GM12872 (cell line): ENCODE data around the gene DNAJC9.

Experiments used
- TF ChIP-seq, protein P1 (sequence below): IDR thresholded peaks from 3 replicates; pipeline ENCODE4 v1.5.1; 2011; ENCODE audit warnings: low read depth, mild to moderate bottlenecking, low read length, moderate library complexity; ENCODE audit not compliant: insufficient read depth

DNAJC9 gene, protein sequence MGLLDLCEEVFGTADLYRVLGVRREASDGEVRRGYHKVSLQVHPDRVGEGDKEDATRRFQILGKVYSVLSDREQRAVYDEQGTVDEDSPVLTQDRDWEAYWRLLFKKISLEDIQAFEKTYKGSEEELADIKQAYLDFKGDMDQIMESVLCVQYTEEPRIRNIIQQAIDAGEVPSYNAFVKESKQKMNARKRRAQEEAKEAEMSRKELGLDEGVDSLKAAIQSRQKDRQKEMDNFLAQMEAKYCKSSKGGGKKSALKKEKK

DNA sequence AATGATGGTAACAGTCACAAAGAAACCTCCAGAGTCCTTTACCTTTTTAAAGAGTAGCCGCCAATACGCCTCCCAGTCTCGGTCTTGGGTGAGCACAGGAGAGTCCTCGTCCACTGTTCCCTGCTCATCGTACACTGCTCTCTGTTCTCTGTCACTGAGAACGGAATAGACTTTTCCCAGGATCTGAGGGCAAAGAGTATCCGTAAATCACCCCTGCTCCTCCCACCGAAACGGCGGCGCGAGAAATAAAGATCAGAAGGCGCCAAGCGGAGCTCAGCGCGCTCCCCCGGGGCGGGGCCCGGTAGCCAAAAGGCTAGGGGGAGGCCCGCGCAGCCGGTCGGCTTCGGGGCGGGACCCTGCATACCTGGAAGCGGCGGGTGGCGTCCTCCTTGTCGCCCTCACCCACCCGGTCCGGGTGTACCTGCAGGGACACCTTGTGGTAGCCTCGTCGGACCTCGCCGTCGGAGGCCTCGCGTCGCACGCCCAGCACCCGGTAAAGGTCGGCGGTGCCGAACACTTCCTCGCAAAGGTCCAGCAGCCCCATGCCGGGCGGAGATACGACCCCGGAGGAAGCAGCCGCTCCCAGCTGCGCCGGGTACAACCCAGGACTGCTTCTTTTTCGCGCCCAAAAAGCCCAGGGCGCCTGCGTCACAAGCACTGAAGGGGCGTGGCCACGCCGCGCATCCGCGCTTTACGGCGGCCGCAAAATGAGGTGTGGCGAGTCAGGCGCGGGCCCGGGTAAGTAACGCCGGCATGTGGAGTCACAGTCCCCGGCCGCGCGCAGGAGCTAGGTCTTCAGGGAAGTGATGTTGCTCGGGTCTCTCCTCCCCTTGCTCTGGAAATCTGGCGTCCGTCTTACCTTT is at the start of gene DNAJC9:
TSS of gene DNAJC9 (minus strand) at position 610 of the 863 bp plus-strand sequence. CDS start at position 544, 66 bp downstream.
- TF ChIP-seq, protein P1, sequence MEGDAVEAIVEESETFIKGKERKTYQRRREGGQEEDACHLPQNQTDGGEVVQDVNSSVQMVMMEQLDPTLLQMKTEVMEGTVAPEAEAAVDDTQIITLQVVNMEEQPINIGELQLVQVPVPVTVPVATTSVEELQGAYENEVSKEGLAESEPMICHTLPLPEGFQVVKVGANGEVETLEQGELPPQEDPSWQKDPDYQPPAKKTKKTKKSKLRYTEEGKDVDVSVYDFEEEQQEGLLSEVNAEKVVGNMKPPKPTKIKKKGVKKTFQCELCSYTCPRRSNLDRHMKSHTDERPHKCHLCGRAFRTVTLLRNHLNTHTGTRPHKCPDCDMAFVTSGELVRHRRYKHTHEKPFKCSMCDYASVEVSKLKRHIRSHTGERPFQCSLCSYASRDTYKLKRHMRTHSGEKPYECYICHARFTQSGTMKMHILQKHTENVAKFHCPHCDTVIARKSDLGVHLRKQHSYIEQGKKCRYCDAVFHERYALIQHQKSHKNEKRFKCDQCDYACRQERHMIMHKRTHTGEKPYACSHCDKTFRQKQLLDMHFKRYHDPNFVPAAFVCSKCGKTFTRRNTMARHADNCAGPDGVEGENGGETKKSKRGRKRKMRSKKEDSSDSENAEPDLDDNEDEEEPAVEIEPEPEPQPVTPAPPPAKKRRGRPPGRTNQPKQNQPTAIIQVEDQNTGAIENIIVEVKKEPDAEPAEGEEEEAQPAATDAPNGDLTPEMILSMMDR, result peak; percentile 13; the same call in 1 of the 3 replicates

- TF ChIP-seq, protein P1, result no peak
These were observed 46.4 kb upstream of the DNAJC9 start for GRCh38 chr10:73293461-73293860.

DNA sequence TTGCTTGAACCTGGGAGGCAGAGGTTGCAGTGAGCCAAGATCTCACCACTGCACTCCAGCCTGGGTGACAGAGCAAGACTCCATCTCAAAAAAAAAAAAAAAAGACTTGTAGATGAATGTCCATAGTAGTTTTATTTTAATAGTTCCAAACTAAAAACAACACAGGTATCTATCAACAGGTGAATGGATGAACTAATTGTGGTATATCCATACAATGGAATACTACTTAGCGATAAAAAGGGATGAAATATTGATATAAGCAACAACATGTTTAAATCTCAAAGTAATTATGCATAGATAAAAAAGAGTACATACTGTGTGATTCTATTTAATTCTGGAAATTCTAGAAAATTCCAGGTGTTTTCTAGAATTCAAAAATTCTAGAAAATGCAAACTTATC is 42.9 kb upstream of the DNAJC9 start:
- TF ChIP-seq, protein P1, result no peak

DNA sequence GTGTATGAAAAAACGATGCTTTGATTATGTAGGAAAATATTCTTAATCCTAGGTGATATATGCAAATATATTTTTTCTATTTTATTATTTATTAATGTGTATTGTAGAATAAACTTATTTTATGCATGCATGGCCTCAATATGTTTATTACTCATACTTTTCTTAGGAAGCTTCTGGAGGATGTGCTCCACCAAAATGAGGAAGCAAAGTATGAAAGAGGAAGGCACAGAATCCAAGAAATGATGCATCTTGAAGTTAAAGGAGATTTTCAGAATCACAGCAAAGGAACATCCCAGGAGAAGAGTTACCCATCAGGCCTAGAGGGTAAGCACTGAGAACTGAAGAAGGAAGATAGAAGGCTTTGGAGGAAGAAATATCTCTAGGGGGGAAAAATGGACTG is 40.4 kb upstream of the DNAJC9 start:
- TF ChIP-seq, protein P1, result no peak

- TF ChIP-seq, protein P1, result no peak
These were observed 34.0 kb upstream of the DNAJC9 start for GRCh38 chr10:73281097-73281496.

- TF ChIP-seq, protein P1, result no peak
These were observed 17.4 kb upstream of the DNAJC9 start for GRCh38 chr10:73264423-73264822.

DNA sequence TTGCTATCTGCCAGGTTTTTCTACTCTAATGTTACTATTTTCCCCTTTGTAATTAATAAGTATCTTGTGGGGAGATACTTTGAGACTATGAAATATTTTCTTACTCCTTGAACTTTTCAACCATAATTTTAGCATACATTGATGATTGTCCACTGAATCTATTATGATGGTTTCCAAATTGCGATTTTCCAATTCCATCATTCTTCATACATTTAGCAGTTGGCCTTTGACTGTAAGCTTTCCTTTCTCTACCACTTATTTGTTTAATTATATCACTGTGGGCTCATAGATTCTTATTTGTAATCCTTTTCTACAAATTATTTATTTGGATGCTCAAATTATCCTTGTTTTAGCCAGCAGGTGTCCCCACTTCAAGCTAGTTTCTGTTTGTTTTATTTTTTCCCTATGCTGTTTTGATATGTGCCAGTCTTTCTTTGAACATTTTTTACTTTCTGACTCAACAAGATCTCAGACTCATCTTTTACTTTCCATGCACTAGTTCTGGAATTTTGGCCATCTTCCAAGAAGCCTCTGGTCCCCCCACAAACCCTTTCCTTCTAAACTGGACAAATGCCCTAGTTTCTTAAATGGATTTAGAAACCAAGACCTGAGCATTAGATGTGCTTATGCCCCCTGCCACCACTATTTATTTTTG is 16.8 kb upstream of the DNAJC9 start:
- TF ChIP-seq, protein P1, result peak; percentile 47; the same call in 2 of the 3 replicates
